Smooth muscle cell (in vitro differentiated cells): ENCODE data around the gene RAB11FIP2. TPM values are rescaled to one million over a fixed set of nuclear protein-coding genes. Genes with fewer than 3 reads are reported as not detected.

Source experiments
- DNase-seq: peaks from one replicate; lab custom pipeline; 2025; ENCODE audit not compliant: unreplicated experiment; lab: John Stamatoyannopoulos, UW
- H2AFZ ChIP-seq: fragments of 200-600 bp; sonication (generic); 2 replicates; pipeline ENCODE4 v1.6.0; 2016; ENCODE audit warnings: antibody characterized with exemption, low read depth, mild to moderate bottlenecking
- H3F3A ChIP-seq: fragments of 200-600 bp; sonication (generic); 2 replicates; pipeline ENCODE4 v1.6.0; 2017; ENCODE audit warnings: antibody characterized with exemption, low read depth
- H3K27ac ChIP-seq: fragments of 200-600 bp; sonication (generic); 2 replicates; pipeline ENCODE4 v1.5.1; 2016; ENCODE audit warnings: low read depth, mild to moderate bottlenecking
- H3K27me3 ChIP-seq: fragments of 200-600 bp; sonication (generic); 2 replicates; pipeline ENCODE4 v1.6.1; 2016; ENCODE audit warnings: low read depth, mild to moderate bottlenecking
- H3K36me3 ChIP-seq: fragments of 200-600 bp; sonication (generic); 2 replicates; pipeline ENCODE4 v1.5.1; 2016; ENCODE audit warnings: low read depth
- H3K4me1 ChIP-seq: fragments of 200-600 bp; sonication (generic); 2 replicates; pipeline ENCODE4 v1.5.1; 2016; ENCODE audit warnings: low read depth
- H3K4me2 ChIP-seq: fragments of 200-600 bp; sonication (generic); 2 replicates; pipeline ENCODE4 v1.6.0; 2016; ENCODE audit warnings: mild to moderate bottlenecking
- H3K4me3 ChIP-seq: fragments of 200-600 bp; sonication (generic); 2 replicates; pipeline ENCODE4 v1.5.1; 2016; ENCODE audit warnings: mild to moderate bottlenecking
- H3K79me2 ChIP-seq: fragments of 200-600 bp; sonication (generic); 2 replicates; pipeline ENCODE4 v1.6.0; 2016; ENCODE audit warnings: low read depth, mild to moderate bottlenecking
- H3K9ac ChIP-seq: fragments of 200-600 bp; sonication (generic); 2 replicates; pipeline ENCODE4 v1.6.0; 2016; ENCODE audit warnings: low read depth
- H3K9me3 ChIP-seq: fragments of 200-600 bp; sonication (generic); replicated peaks from 2 replicates; pipeline ENCODE4 v1.5.1; 2016; ENCODE audit warnings: low read depth
- H4K20me1 ChIP-seq: fragments of 200-600 bp; sonication (generic); 2 replicates; pipeline ENCODE4 v1.6.0; 2016; ENCODE audit warnings: low read depth
- CTCF ChIP-seq: fragments of 200-600 bp; sonication (generic); IDR thresholded peaks from 2 replicates; pipeline ENCODE4 v1.5.1; 2017; ENCODE audit warnings: borderline replicate concordance, mild to moderate bottlenecking, antibody characterized with exemption; ENCODE audit not compliant: insufficient read depth, poor library complexity, severe bottlenecking
- WGBS: methylation state at CpG from one replicate; pipeline ENCODE4 v1.1.7; 2016; ENCODE audit warnings: low lambda C conversion rate; 5-methylcytosine and 5-hydroxymethylcytosine counted together
- polyA plus RNA-seq: library from polyadenylated mRNA; unstranded; fragments of >200 nt; fragmentation: Nextera tagmentation; extraction: Ambion mirVana; gene quantifications from 2 replicates; pipeline ENCODE4 v1.2.1, GENCODE V29; 2016
- total RNA-seq: library from RNA; depleted of rRNA; stranded (reverse); fragments of >200 nt; gene quantifications from 2 replicates; pipeline ENCODE4 v1.2.3, GENCODE V29; 2014

Gene RAB11FIP2
- total and polyA plus RNA-seq, 2 experiments from 2014 or later, result 9.0 to 41.2 TPM

GRCh38 chr10:118047880-118048279 lies 1.1 kb upstream of the RAB11FIP2 start:
- no peaks in the 10 kb centered on the region for H3K27me3 ChIP-seq
- H3F3A ChIP-seq, result no peaks in the 10 kb centered on the region
- H3K4me1 ChIP-seq, result peaks cover 26% of the 10 kb centered on the region
- no peak overlapping the region for H3K4me3 ChIP-seq
- H3K9ac ChIP-seq, result no peak overlapping the region
- TF ChIP-seq CTCF, result no peak
- H3K9me3 ChIP-seq, result no peaks in the 10 kb centered on the region
- H3K36me3 ChIP-seq, result no peaks in the 10 kb centered on the region
- DNase-seq, result no peak
- H3K4me2 ChIP-seq, result no peak overlapping the region
- H4K20me1 ChIP-seq, result no peaks in the 10 kb centered on the region
- H3K79me2 ChIP-seq, result peaks cover 35% of the 10 kb centered on the region
- H3K27ac ChIP-seq, result no peak overlapping the region
- peak overlapping the region; percentile 95 for H2AFZ ChIP-seq
- WGBS, result 89% methylated on average over 5 of the region's 5 CpGs

- Histone ChIP-seq H3K27ac (peak overlapping the region; percentile 73), H3F3A (no peaks in the 10 kb centered on the region), H3K4me3 (peak overlapping the region; percentile 78), H3K27me3 (no peaks in the 10 kb centered on the region), H3K4me1 (peaks cover 26% of the 10 kb centered on the region), H4K20me1 (no peaks in the 10 kb centered on the region), H2AFZ (peak overlapping the region; percentile 95), H3K4me2 (peak overlapping the region; percentile 95), H3K9me3 (no peaks in the 10 kb centered on the region), H3K36me3 (no peaks in the 10 kb centered on the region), H3K79me2 (peaks cover 41% of the 10 kb centered on the region), H3K9ac (peak overlapping the region; percentile 78)
- DNase-seq, result no peak
- TF ChIP-seq CTCF, result no peak
- WGBS, result 58% methylated on average over 22 of the region's 22 CpGs
Measured at GRCh38 chr10:118047157-118047719, 497 bp upstream of the RAB11FIP2 start.

GRCh38 chr10:118045837-118046394 lies 825 bp downstream of the RAB11FIP2 start:
- no peak for TF ChIP-seq CTCF
- H3F3A ChIP-seq, result no peaks in the 10 kb centered on the region
- peak overlapping the region; percentile 78 for H3K4me3 ChIP-seq
- peak overlapping the region; percentile 82 for H2AFZ ChIP-seq
- no peak for DNase-seq
- no peaks in the 10 kb centered on the region for H3K36me3 ChIP-seq
- H3K27ac ChIP-seq, result peak overlapping the region; percentile 73
- H3K4me2 ChIP-seq, result peak overlapping the region; percentile 95
- H3K4me1 ChIP-seq, result peaks cover 26% of the 10 kb centered on the region
- peaks cover 55% of the 10 kb centered on the region for H3K79me2 ChIP-seq
- H4K20me1 ChIP-seq, result no peaks in the 10 kb centered on the region
- H3K27me3 ChIP-seq, result no peaks in the 10 kb centered on the region
- peak overlapping the region; percentile 78 for H3K9ac ChIP-seq
- H3K9me3 ChIP-seq, result no peaks in the 10 kb centered on the region
- 4% methylated on average over 14 of the region's 14 CpGs for WGBS
